B cell (primary cell): Measurements from ENCODE around the gene NEGR1. TPM values are rescaled to one million over a fixed set of nuclear protein-coding genes. Genes with fewer than 3 reads are reported as not detected.

ENCODE experiments used
- ATAC-seq: fragments of 200-7000 bp; cut with Tn5 transposase; one replicate; pipeline ENCODE4 v1.10.0; 2021; ENCODE audit warnings: low read depth, mild to moderate bottlenecking, moderate number of reproducible peaks, moderate library complexity
- CTCF ChIA-PET: fragments of 350-600 bp; sonication (Branson Sonifier 250); formaldehyde crosslinking; loops from one replicate; lab custom pipeline; 2021; ENCODE audit warnings: antibody characterized with exemption, inconsistent platforms; lab: Charles Lee
- POLR2A ChIA-PET: fragments of 350-600 bp; sonication (Branson Sonifier 250); formaldehyde crosslinking; loops from one replicate; lab custom pipeline; 2021; ENCODE audit warnings: antibody characterized with exemption; lab: Charles Lee
- DNase-seq: peaks from one replicate; pipeline ENCODE4 v3.0.0; 2013
- H2AFZ ChIP-seq: 2 replicates; pipeline ENCODE4 v1.6.1; 2012; ENCODE audit warnings: mild to moderate bottlenecking, low read depth, low read length; ENCODE audit not compliant: insufficient read depth, poor library complexity, severe bottlenecking
- H3K27ac ChIP-seq, 2 donors: 1 replicate in 1 of 2; 2 replicates in 1 of 2; pipeline ENCODE4 v1.5.1; 2012 to 2013; ENCODE audit warnings: low read length in 2 of 2, mild to moderate bottlenecking in 2 of 2, moderate library complexity in 1 of 2
- H3K27me3 ChIP-seq, 4 experiments: fragments of 200-600 bp in 1 of 4; sonication (generic) in 1 of 4; replicated peaks in 1 of 4; 1 replicate in 2 of 4; 2 replicates in 2 of 4; pipeline versions ENCODE4 v1.6.1 to v1.7.0; 2013 to 2016; ENCODE audit warnings: low read length in 3 of 4, mild to moderate bottlenecking in 2 of 4, mixed read lengths in 1 of 4, moderate library complexity in 1 of 4; ENCODE audit not compliant: insufficient read depth in 4 of 4, control insufficient read depth in 3 of 4; ENCODE audit errors: control extremely low read depth in 1 of 4
- H3K36me3 ChIP-seq, 2 experiments: replicated peaks in 1 of 2; 1 replicate in 1 of 2; 2 replicates in 1 of 2; pipeline versions ENCODE4 v1.6.1 to v1.7.1; 2013; ENCODE audit warnings: low read length in 1 of 2; ENCODE audit not compliant: insufficient read depth in 2 of 2, control insufficient read depth in 1 of 2; ENCODE audit errors: control extremely low read depth in 1 of 2, extremely low read depth in 1 of 2
- H3K4me1 ChIP-seq, 2 donors: fragments of 200-600 bp in 1 of 2; sonication (generic) in 1 of 2; 1 replicate in 1 of 2; 2 replicates in 1 of 2; pipeline versions ENCODE4 v1.5.1 to v1.6.1; 2013 to 2017; ENCODE audit warnings: low read length in 2 of 2; ENCODE audit not compliant: control insufficient read depth in 2 of 2, insufficient read depth in 2 of 2
- H3K4me2 ChIP-seq: replicated peaks from 2 replicates; pipeline ENCODE3; 2012; ENCODE audit warnings: mild to moderate bottlenecking, low read depth, low read length; ENCODE audit not compliant: poor library complexity, severe bottlenecking
- H3K4me3 ChIP-seq, 5 experiments: fragments of 200-600 bp in 1 of 5; sonication (generic) in 1 of 5; 1 replicate in 3 of 5; 2 replicates in 2 of 5; pipeline versions ENCODE4 v1.5.1 to v1.7.0; 2011 to 2016; ENCODE audit warnings: low read length in 4 of 5, mild to moderate bottlenecking in 4 of 5, low read depth in 2 of 5, control low read depth in 1 of 5, moderate library complexity in 1 of 5; ENCODE audit not compliant: insufficient read depth in 1 of 5; ENCODE audit errors: control extremely low read depth in 1 of 5, extremely low read depth in 1 of 5
- H3K79me2 ChIP-seq: fragments of 200-600 bp; sonication (generic); one replicate; pipeline ENCODE4 v1.6.0; 2016; ENCODE audit warnings: low read length; ENCODE audit not compliant: control insufficient read depth, insufficient read depth
- H3K9ac ChIP-seq: fragments of 200-600 bp; sonication (generic); 2 replicates; pipeline ENCODE4 v1.6.1; 2017; ENCODE audit warnings: mild to moderate bottlenecking, low read length, moderate library complexity
- H3K9me3 ChIP-seq, 3 donors: one replicate each; pipeline versions ENCODE4 v1.6.1 to v1.7.1; 2013; ENCODE audit warnings: low read length in 2 of 3; ENCODE audit not compliant: control insufficient read depth in 2 of 3, insufficient read depth in 1 of 3; ENCODE audit errors: control extremely low read depth in 1 of 3
- H4K20me1 ChIP-seq: 2 replicates; pipeline ENCODE4 v1.6.0; 2012; ENCODE audit warnings: mild to moderate bottlenecking, low read length; ENCODE audit not compliant: insufficient read depth, control insufficient read depth, poor library complexity, severe bottlenecking
- H3K27ac Mint-ChIP-seq: one replicate; pipeline ENCODE4 v1.8.0; 2021; ENCODE audit warnings: mixed read lengths
- H3K27me3 Mint-ChIP-seq: one replicate; pipeline ENCODE4 v1.8.0; 2021; ENCODE audit warnings: mixed read lengths
- H3K4me1 Mint-ChIP-seq: one replicate; pipeline ENCODE4 v1.8.0; 2021; ENCODE audit warnings: mixed read lengths
- H3K4me3 Mint-ChIP-seq: one replicate; pipeline ENCODE4 v1.8.0; 2021; ENCODE audit warnings: mixed read lengths
- H3K9me3 Mint-ChIP-seq: one replicate; pipeline ENCODE4 v1.8.0; 2022; ENCODE audit warnings: mixed read lengths; ENCODE audit not compliant: insufficient read depth
- CTCF ChIP-seq: fragments of 200-600 bp; IDR thresholded peaks from one replicate; pipeline ENCODE4 v1.8.0; 2022; ENCODE audit warnings: antibody characterized with exemption, mild to moderate bottlenecking
- EZH2 ChIP-seq: IDR thresholded peaks from 2 replicates; pipeline ENCODE4 v1.6.1; 2012; ENCODE audit warnings: borderline replicate concordance, low read depth, mild to moderate bottlenecking, moderate library complexity, low read length; ENCODE audit not compliant: insufficient read depth, poor library complexity, severe bottlenecking
- WGBS: methylation state at CpG from one replicate; pipeline ENCODE4 v1.1.5; 2013; ENCODE audit warnings: missing lambda C conversion rate; ENCODE audit not compliant: insufficient coverage; 5-methylcytosine and 5-hydroxymethylcytosine counted together
- intact Hi-C: fragments of 100-400 bp; cut with micrococcal nuclease; formaldehyde crosslinking; loops from one replicate; pipeline ENCODE4 v1.10.0; 2022
- polyA plus RNA-seq: library from polyadenylated mRNA; depleted of rRNA; stranded (reverse); fragments of >200 nt; gene quantifications from 2 replicates; pipeline ENCODE4 v1.2.3, GENCODE V29; 2012
- total RNA-seq, 2 donors: library from RNA; stranded (reverse); fragments of 120-200 nt in 1 of 2; gene quantifications; 1 replicate in 1 of 2; 2 replicates in 1 of 2; pipeline versions ENCODE4 v1.2.3 to v1.2.4, GENCODE V29; 2013 to 2022

Gene NEGR1
- total and polyA plus RNA-seq, 2 donors (not counting 1 experiment from before 2014, with no cell fraction given) = 0.01 TPM; not detected in 1

DNA sequence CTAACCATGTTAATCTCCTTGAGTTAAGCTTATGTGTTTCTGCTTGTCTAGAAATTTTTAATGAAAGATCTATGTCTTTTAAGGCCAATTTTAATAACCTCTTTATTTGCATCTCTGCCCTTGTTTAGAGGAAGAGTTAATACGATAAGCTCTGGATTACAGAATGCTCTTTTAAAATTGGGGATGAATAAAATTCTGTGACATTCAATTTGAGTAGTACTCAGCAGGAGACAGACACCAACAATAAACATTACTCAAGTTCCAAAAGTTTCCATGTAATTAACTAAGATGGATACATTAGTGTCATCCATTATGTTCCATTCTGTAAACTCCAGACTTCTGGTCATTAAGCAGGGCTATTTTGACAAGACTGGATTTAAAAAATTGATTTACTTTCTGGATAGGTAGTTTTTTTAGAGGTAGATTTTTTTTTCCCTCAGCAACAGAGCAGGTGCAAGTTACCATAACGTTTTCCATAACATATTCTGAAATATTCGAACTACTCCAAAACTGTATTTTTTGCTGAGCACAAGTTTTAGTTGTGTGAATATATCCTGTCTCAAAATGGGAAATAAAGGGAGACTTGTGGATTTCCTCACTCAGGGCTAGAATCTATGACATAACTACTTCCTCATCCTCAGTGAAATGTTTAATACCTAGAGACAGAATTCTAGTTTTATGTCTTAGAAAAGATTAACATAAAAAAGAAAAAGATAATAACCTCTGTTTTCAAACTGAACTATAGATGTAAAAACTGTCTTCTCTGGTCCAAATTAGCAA lies 221.7 kb downstream of the NEGR1 start:
- H3K27ac Mint-ChIP-seq = no peak overlapping the region
- no peaks in the 10 kb centered on the region for H3K27me3 Mint-ChIP-seq
- no peaks in the 10 kb centered on the region for H3K27me3 ChIP-seq
- ATAC-seq (no peak), DNase-seq (no peak)
- no peak overlapping the region for H2AFZ ChIP-seq
- no peaks in the 10 kb centered on the region for H3K4me1 Mint-ChIP-seq
- H3K9me3 ChIP-seq = no peaks in the 10 kb centered on the region
- no peak overlapping the region for H3K4me3 Mint-ChIP-seq
- H3K79me2 ChIP-seq = no peaks in the 10 kb centered on the region
- no peaks in the 10 kb centered on the region for H3K36me3 ChIP-seq
- H3K9me3 Mint-ChIP-seq = no peaks in the 10 kb centered on the region
- ChIA-PET POLR2A (no interaction called here), CTCF (no interaction called here)
- no peaks in the 10 kb centered on the region for H3K4me1 ChIP-seq
- no peak overlapping the region for H3K4me3 ChIP-seq
- intact Hi-C loops = no loop called here
- no CpG with 5 or more reads among the region's 3 CpGs for WGBS
- H3K4me2 ChIP-seq = no peak overlapping the region
- H4K20me1 ChIP-seq = no peaks in the 10 kb centered on the region
- no peak overlapping the region for H3K27ac ChIP-seq
- TF ChIP-seq EZH2 (no peak), CTCF (no peak)
- H3K9ac ChIP-seq = no peak overlapping the region

GRCh38 chr1:72056516-72056915 lies 225.8 kb downstream of the NEGR1 start:
- CTCF ChIA-PET = interaction anchor here (0.7 kb wide), 1 partner anchor 159 kb away, joined by 3 read pairs; no protein-coding TSS in a partner anchor
- Histone ChIP-seq H3K79me2 (no peaks in the 10 kb centered on the region), H4K20me1 (no peaks in the 10 kb centered on the region), H3K27me3 (no peaks in the 10 kb centered on the region), H2AFZ (no peak overlapping the region), H3K4me2 (no peak overlapping the region), H3K9me3 (no peaks in the 10 kb centered on the region), H3K9ac (no peak overlapping the region), H3K27ac (no peak overlapping the region), H3K36me3 (no peaks in the 10 kb centered on the region), H3K4me3 (no peak overlapping the region), H3K4me1 (no peaks in the 10 kb centered on the region)
- intact Hi-C loops = no loop called here
- Mint-ChIP-seq H3K4me3 (no peak overlapping the region), H3K27me3 (no peaks in the 10 kb centered on the region), H3K9me3 (no peaks in the 10 kb centered on the region), H3K27ac (no peak overlapping the region), H3K4me1 (no peaks in the 10 kb centered on the region)
- DNase-seq (no peak), ATAC-seq (no peak)
- TF ChIP-seq EZH2 = no peak
- no peak for TF ChIP-seq CTCF
- no CpG with 5 or more reads among the region's 2 CpGs for WGBS
- POLR2A ChIA-PET = no interaction called here
